HCT116 (cell line): Measurements from ENCODE around the gene LRP1. TPM values are rescaled to one million over a fixed set of nuclear protein-coding genes. Genes with fewer than 3 reads are reported as not detected.

ENCODE experiments used
- ATAC-seq: fragments of 200-7000 bp; cut with Tn5 transposase; 2 replicates; pipeline ENCODE4 v1.9.1; 2020; ENCODE audit warnings: mild to moderate bottlenecking, moderate library complexity
- BruUV-seq: library from RNA; stranded (reverse); fragments of 400-500 nt; replicated peaks from 2 replicates; lab custom pipeline; 2021; lab: Mats Ljungman, UMichigan
- CTCF ChIA-PET: fragments of 300-600 bp; sonication (Branson Sonifier 250); formaldehyde crosslinking; loops from one replicate; lab custom pipeline; 2021; ENCODE audit warnings: antibody characterized with exemption; lab: Charles Lee
- POLR2A ChIA-PET: fragments of 300-600, 350-600 bp; sonication (Branson Sonifier 250); formaldehyde crosslinking; loops from one replicate; lab custom pipeline; 2021; ENCODE audit warnings: antibody characterized with exemption; lab: Charles Lee
- RAD21 ChIA-PET, 2 experiments: fragments of 300-600 bp; sonication (Branson Sonifier 250); formaldehyde crosslinking; loops; one replicate each; lab custom pipeline; 2023; ENCODE audit warnings: low total read pairs in 2 of 2; ENCODE audit not compliant: uncharacterized antibody in 2 of 2, unreplicated experiment in 2 of 2, low non-redundant PET in 1 of 2; lab: Charles Lee
- DNase-seq: peaks from one replicate; pipeline ENCODE4 v3.0.0-alpha.2; 2010; ENCODE audit warnings: low read depth, low spot score
- H2AFZ ChIP-seq: fragments of 200-600 bp; shearing (Covaris generic), sonication (generic); 2 replicates; pipeline ENCODE4 v1.6.1; 2017; ENCODE audit warnings: low read depth, mixed run types, mixed read lengths, antibody characterized with exemption, low read length; ENCODE audit not compliant: poor library complexity, severe bottlenecking
- H3K27ac ChIP-seq: 2 replicates; pipeline ENCODE4 v1.5.1; 2012; ENCODE audit warnings: low read depth, low read length
- H3K27me3 ChIP-seq: fragments of 200-600 bp; sonication (generic); 2 replicates; pipeline ENCODE4 v1.6.1; 2016; ENCODE audit warnings: mixed run types, low read length, mixed read lengths; ENCODE audit not compliant: insufficient read depth
- H3K36me3 ChIP-seq, 2 experiments: fragments of 200-500 bp in 1 of 2; fragments of 200-600 bp in 1 of 2; sonication (Bioruptor generic) in 1 of 2; sonication (generic) in 1 of 2; 2 replicates each; pipeline versions ENCODE4 v1.5.1 to v1.6.1; 2014 to 2016; ENCODE audit warnings: low read length in 2 of 2, inconsistent platforms in 1 of 2, mixed read lengths in 1 of 2, mixed run types in 1 of 2; ENCODE audit not compliant: insufficient read depth in 2 of 2, control insufficient read depth in 1 of 2
- H3K4me1 ChIP-seq, 2 experiments: fragments of 200-600 bp in 1 of 2; sonication (generic) in 1 of 2; 2 replicates each; pipeline versions ENCODE4 v1.5.1 to v1.6.1; 2012 to 2017; ENCODE audit warnings: low read length in 2 of 2, inconsistent platforms in 1 of 2, mild to moderate bottlenecking in 1 of 2, mixed read lengths in 1 of 2, mixed run types in 1 of 2, moderate library complexity in 1 of 2; ENCODE audit not compliant: insufficient read depth in 2 of 2, control insufficient read depth in 1 of 2
- H3K4me2 ChIP-seq: fragments of 200-600 bp; sonication (generic); 2 replicates; pipeline ENCODE4 v1.6.1; 2017; ENCODE audit warnings: mixed run types, low read length, mixed read lengths
- H3K4me3 ChIP-seq, 2 experiments: fragments of 200-600 bp in 1 of 2; sonication (generic) in 1 of 2; replicated peaks in 1 of 2; 2 replicates each; pipeline ENCODE4 v1.5.1; 2011 to 2016; ENCODE audit warnings: low read length in 2 of 2, control low read depth in 1 of 2, low read depth in 1 of 2, mild to moderate bottlenecking in 1 of 2, mixed read lengths in 1 of 2, mixed run types in 1 of 2
- H3K79me2 ChIP-seq: fragments of 200-600 bp; sonication (generic); 2 replicates; pipeline ENCODE4 v1.6.1; 2017; ENCODE audit warnings: mild to moderate bottlenecking, mixed run types, low read length, moderate library complexity, mixed read lengths; ENCODE audit not compliant: insufficient read depth
- H3K9ac ChIP-seq: fragments of 200-600 bp; sonication (generic); 2 replicates; pipeline ENCODE4 v1.6.1; 2016; ENCODE audit warnings: low read length, mixed read lengths
- H3K9me2 ChIP-seq: fragments of 200-600 bp; sonication (generic), shearing (Covaris generic); 2 replicates; pipeline ENCODE4 v1.6.1; 2017; ENCODE audit warnings: mixed run types, mild to moderate bottlenecking, moderate library complexity; ENCODE audit not compliant: insufficient read depth
- H3K9me3 ChIP-seq, 2 experiments: fragments of 200-500 bp in 1 of 2; fragments of 200-600 bp in 1 of 2; sonication (Bioruptor generic) in 1 of 2; sonication (generic) in 1 of 2; 2 replicates each; pipeline ENCODE4 v1.6.1; 2014 to 2017; ENCODE audit warnings: low read length in 2 of 2, mixed read lengths in 2 of 2, inconsistent platforms in 1 of 2, low read depth in 1 of 2, mild to moderate bottlenecking in 1 of 2, mixed run types in 1 of 2, moderate library complexity in 1 of 2; ENCODE audit not compliant: control insufficient read depth in 1 of 2, insufficient read depth in 1 of 2
- H4K20me1 ChIP-seq: fragments of 200-600 bp; sonication (generic), shearing (Covaris generic); 2 replicates; pipeline ENCODE4 v1.6.1; 2017; ENCODE audit warnings: mixed run types, mild to moderate bottlenecking, moderate library complexity; ENCODE audit not compliant: insufficient read depth
- ELF1 ChIP-seq: IDR thresholded peaks from 2 replicates; pipeline ENCODE4 v1.6.1; 2012; ENCODE audit warnings: low read depth, borderline replicate concordance
- EZH2phosphoT487 ChIP-seq: fragments of 200-600 bp; IDR thresholded peaks from 2 replicates; pipeline ENCODE4 v1.6.1; 2018; ENCODE audit warnings: antibody characterized with exemption, borderline replicate concordance
- RAD21 ChIP-seq: IDR thresholded peaks from 2 replicates; pipeline ENCODE4 v1.6.1; 2012; ENCODE audit warnings: low read depth, mild to moderate bottlenecking
- REST ChIP-seq: IDR thresholded peaks from 2 replicates; pipeline ENCODE4 v1.6.1; 2012; ENCODE audit warnings: low read depth
- SRF ChIP-seq: IDR thresholded peaks from 2 replicates; pipeline ENCODE4 v1.6.1; 2012; ENCODE audit warnings: low read depth
- TCF7L2 ChIP-seq: IDR thresholded peaks from 2 replicates; pipeline ENCODE4 v1.7.0; 2011; ENCODE audit warnings: borderline replicate concordance, inconsistent platforms; ENCODE audit not compliant: insufficient read depth, insufficient read length; ENCODE audit errors: extremely low read depth
- intact Hi-C: fragments of 100-400 bp; cut with micrococcal nuclease; formaldehyde crosslinking; loops from 2 replicates; pipeline ENCODE4 v1.10.0; 2022
- total RNA-seq: library from RNA; stranded (reverse); gene quantifications from one replicate; pipeline ENCODE4 v1.2.1, GENCODE V29; 2021; ENCODE audit not compliant: unreplicated experiment

Gene LRP1
- total RNA-seq, 1 experiment from 2014 or later = 12.0 TPM

- intact Hi-C loops = no loop called here
- Histone ChIP-seq H3K27ac (peak overlapping the region; percentile 83), H3K36me3 (peaks cover 17 to 22% of the 10 kb centered on the region in 2 experiments; a peak in 3 of 4 replicates), H3K9me2 (no peaks in the 10 kb centered on the region), H3K9ac (no peak overlapping the region), H3K9me3 (no peaks in the 10 kb centered on the region), H3K4me1 (peaks cover 40 to 62% of the 10 kb centered on the region in 2 experiments), H3K4me3 (no peak overlapping the region), H3K27me3 (no peaks in the 10 kb centered on the region), H3K79me2 (peaks cover 10% of the 10 kb centered on the region), H2AFZ (no peak overlapping the region), H4K20me1 (no peaks in the 10 kb centered on the region), H3K4me2 (peak overlapping the region; percentile 30; the same call in 1 of the 2 replicates)
- TF ChIP-seq SRF (no peak), ELF1 (no peak), REST (no peak), EZH2phosphoT487 (no peak), RAD21 (no peak), TCF7L2 (no peak)
- no peak for DNase-seq
- ATAC-seq = no peak
- ChIA-PET RAD21 (no interaction called here), CTCF (interaction anchor here (1.0 to 3.8 kb wide), 2 partner anchors 14 to 86 kb away, joined by 4 to 32 read pairs; partner anchors contain the start of gene STAT6), POLR2A (interaction anchor here (1.6 to 7.8 kb wide), 2 partner anchors 18 to 27 kb away, joined by 3 to 32 read pairs; partner anchors contain the start of gene NEMP1)
- BruUV-seq = no TSS peak
Observed at GRCh38 chr12:57096748-57097553, 31.3 kb upstream of the LRP1 start.
